Measurements from ENCODE around the gene CMTM2.

CMTM2 gene, protein sequence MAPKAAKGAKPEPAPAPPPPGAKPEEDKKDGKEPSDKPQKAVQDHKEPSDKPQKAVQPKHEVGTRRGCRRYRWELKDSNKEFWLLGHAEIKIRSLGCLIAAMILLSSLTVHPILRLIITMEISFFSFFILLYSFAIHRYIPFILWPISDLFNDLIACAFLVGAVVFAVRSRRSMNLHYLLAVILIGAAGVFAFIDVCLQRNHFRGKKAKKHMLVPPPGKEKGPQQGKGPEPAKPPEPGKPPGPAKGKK
- total RNA-seq = 0 to 1.1 (median 0) reads per million in 17 experiments

- DNase-seq = peak in 1 of 4 experiments; percentile 24
Measured at GRCh38 chr16:66578651-66579531, at the start of gene CMTM2. TSS of gene CMTM2 (plus strand) at chr16:66579463. CDS start at chr16:66579608, 145 bp downstream.

GRCh38 chr16:66529475-66529874, 49.8 kb upstream of the CMTM2 start:
- no peak for DNase-seq

- no peak for DNase-seq
Measured at GRCh38 chr16:66534376-66534799, 44.9 kb upstream of the CMTM2 start.

- DNase-seq = no peak
Measured at GRCh38 chr16:66536525-66536924, 42.7 kb upstream of the CMTM2 start.

GRCh38 chr16:66537236-66537635, 42.0 kb upstream of the CMTM2 start:
- DNase-seq = no peak

GRCh38 chr16:66538910-66539309, 40.4 kb upstream of the CMTM2 start:
- DNase-seq = no peak

GRCh38 chr16:66539623-66540469, 39.4 kb upstream of the CMTM2 start:
- DNase-seq = no peak

DNA sequence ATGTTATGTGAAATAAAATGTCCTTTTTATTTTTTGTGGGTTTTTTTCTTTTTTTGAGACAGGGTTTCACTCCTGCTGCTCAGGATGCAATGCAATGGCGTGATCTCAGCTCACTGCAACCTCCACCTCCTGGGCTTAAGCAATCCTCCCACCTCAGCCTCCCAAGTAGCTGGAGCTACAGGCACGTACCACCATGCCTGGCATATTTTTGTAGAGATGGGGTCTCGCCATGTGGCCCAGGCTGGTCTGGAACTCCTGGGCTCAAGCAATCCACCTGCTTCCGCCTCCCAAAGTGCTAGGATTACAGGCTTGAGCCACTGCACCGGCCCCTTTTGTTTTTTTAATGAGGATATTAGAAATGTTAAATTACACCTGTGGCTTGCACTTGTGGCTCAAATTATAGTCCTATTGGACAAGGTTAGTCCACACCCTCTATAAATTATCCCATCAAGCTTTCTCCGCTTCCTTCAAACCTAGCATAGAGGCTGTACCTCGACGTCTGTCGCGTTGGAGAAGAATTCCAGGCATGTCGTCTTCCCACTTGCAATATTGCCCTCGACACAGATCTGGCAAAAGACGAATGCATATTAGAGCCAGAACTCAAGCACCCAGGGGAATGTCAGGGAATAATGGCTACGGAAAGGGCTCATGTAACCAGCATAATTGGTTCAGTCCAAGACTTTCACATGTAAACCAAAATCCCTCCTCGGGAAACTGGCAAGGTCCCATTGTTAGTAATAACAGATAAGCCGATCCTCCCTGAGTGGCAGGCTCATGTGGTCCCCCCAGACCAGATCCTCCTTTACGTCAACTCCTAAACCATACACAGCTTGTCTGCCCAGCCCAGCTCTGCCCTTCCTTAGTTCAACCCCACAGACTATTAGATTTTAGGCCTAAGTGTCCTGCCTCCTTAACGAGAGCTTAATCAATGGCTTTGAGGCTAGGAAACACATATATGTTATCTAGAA, 37.6 kb upstream of the CMTM2 start:
- no peak for DNase-seq

- no peak for DNase-seq
Measured at GRCh38 chr16:66542396-66542795, 36.9 kb upstream of the CMTM2 start.

DNA sequence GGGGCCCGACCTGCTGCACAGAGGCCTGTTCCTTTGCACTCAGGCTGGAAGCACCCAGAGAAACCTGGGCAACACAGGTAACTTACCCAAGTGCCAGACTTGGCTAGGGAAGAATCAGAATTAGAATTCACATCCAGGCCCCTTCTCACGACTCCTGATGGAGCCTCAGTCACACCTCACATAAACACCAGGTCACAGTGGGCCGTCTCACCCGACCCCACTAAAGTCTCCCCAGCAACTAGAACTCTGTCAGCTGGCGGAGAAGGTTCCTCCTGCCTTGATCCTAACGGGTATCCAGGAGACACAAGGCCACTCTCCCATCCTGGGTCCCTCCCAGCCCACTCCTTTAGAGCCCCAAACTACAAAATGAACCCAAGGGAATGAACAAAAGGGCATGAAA, 35.7 kb upstream of the CMTM2 start:
- no peak for DNase-seq

DNA sequence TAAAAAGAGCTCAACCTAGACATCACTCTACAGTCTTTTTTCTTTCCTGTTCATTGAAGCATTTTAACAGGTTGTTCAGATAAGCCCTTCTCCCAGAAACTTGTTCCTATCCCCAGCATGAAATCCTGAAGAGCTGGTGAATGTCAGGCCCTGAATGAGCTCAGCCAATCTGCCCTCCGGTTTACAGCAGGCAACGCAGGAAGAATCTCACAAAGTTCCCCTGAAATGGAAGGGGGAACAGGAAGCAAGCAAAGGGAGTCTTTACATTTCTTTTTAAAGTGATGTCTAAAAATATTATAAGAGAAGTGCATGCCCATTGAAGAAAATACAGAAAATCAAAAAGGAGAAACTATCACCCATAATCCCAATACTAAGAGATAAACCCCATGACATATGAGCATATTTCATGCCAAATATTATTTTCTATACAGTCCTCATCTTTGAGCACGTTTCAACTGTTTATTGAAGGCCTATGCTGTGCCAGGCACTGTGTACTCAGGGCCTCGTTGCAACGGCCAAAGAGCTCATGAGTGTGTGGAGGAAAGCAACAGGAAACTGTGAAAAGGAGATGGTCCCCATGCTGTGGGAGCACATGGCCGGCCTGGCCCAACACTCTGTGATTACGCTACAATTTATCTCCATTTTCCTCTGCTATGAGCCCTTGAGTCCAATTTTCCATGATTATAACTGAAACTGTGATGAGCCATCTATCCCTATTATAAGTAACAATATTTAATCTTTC, 35.1 kb upstream of the CMTM2 start:
- peak; percentile 28 to 69 (median 58) for DNase-seq

DNA sequence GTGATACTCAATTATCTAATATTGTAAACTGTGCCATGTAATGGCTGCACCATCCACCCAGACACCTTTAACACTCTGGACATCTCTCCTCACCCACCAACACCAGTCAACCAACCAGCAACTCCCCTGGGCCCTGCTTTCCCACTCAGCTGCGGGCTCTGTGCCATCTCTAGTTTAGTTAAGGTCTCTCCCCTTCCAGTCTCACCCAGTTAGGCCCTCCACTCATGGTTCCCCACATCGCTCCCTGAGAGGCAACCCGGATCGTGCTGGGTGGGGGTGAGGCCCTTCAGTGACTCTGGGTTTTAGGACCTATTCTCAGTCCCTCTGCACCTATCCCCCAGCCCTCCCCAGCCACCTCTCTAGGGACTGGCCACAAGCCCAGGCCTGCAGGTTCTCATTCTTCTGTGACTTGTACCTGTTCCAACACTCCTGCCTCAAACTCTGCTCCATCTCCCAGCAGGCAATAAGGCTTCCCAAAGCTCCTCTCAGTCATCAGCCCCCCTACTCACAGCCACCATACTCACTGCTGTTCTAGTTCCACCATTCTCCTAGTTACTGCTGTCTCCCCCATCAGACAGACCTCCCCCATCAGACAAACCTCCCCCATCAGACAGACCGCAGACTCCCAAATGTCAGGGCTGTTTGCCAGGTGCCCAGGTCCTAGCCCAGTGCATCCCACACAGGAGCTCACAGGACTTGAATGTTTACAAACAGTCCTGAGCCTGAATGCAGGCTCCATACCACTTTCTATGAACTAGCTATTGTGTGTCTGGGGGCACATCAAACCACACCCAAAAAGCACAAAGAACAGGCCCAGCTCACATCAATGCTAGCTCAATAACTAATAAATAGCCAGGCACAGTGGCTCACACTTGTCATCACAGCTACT, 31.9 kb upstream of the CMTM2 start:
- DNase-seq = no peak

DNA sequence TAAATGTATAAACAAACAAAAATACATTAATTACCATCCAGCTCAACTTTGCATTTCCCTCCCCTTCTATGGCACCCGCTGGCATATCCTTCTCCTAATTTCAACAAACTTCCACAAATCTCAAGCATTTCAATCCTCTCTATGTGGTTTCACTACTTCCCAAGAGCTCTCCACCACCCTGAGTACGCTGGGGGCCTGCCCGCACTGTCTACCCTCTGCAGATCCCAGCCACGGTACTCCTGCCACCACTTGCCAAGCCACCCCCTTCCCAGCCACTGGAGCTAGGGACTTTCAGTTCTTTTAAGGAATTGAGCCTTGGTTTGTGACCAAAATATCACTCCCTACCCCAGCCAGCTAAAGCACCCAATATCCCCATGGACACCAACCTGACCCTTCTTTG, 31.2 kb upstream of the CMTM2 start:
- no peak for DNase-seq

GRCh38 chr16:66548868-66549267, 30.4 kb upstream of the CMTM2 start:
- no peak for DNase-seq

DNA sequence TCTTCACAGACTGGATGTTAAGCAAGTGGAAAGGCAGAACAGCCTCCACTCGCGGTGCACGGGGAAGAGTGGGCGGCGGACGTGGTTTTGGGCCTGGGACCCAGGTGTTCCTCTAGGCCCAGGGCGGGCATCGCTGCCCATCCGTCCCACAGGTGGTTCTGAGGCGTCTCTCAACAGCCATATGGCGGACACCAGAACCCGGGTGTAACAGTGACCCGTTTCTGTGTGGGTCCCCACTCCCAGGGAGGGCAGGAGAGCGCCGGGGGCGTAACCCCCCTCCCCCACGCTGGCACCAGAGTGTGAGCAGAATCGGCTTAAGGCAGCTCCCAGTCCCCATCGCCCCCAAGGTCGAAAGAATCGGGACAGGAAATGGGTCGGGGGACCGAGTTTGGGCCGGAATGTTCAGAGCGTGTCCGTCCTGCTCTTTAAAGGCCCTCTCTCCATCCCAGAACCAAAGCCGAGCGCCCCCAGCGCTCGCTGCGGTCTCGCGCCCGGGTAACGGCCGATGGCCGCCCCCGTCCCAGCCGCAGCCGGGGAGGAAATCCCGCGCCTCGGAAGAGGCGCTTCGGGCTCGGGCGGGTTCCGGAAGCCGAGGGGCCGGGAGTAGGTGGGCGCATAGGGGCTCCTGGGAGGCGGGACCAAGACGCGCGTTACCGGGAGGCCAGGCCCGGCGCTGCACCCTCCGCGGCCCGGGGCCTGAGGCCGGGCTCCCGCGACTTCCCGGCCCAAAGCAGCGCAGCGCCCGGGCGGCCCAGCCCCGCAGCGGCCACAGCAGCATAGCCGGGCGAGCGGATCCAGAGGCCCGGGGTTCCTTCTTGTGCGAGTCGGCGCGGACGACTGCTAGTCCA, 29.8 kb upstream of the CMTM2 start, which contains the start of gene TK2:
TSS of gene TK2 (minus strand) at position 839 of the 848 bp plus-strand sequence. CDS start at position 778, 61 bp downstream.
- DNase-seq = peak; percentile 70 to 87 (median 80)

- DNase-seq = peak; percentile 55 to 74 (median 72)
Measured at GRCh38 chr16:66551348-66551759, 27.9 kb upstream of the CMTM2 start.

- peak in 1 of 4 experiments; percentile 5 for DNase-seq
Measured at GRCh38 chr16:66551788-66552285, 27.4 kb upstream of the CMTM2 start.
